PC-3 (cell line): ENCODE data around the gene IL34. TPM values are rescaled to one million over a fixed set of nuclear protein-coding genes. Genes with fewer than 3 reads are reported as not detected.
"Not testable (repeated sequence)": the region's sequence is repeated elsewhere in the genome, so short reads cannot be mapped to it uniquely, and the experiment has no call there.

Experiments
- ATAC-seq: fragments of 200-7000 bp; cut with Tn5 transposase; 2 replicates; pipeline ENCODE4 v1.9.1; 2020; ENCODE audit warnings: mild to moderate bottlenecking, moderate library complexity
- BruUV-seq: library from RNA; stranded (reverse); fragments of 400-500 nt; replicated peaks from 2 replicates; lab custom pipeline; 2021; lab: Mats Ljungman, UMichigan
- CTCF ChIA-PET: fragments of 300-600 bp; sonication (Branson Sonifier 250); formaldehyde crosslinking; loops from one replicate; lab custom pipeline; 2022; ENCODE audit warnings: antibody characterized with exemption; lab: Charles Lee
- POLR2A ChIA-PET: fragments of 300-600 bp; sonication (Branson Sonifier 250); formaldehyde crosslinking; loops from one replicate; lab custom pipeline; 2022; ENCODE audit warnings: antibody characterized with exemption; ENCODE audit not compliant: unreplicated experiment; lab: Charles Lee
- DNase-seq: peaks from one replicate; pipeline ENCODE4 v3.0.0-alpha.2; 2015
- H2AFZ ChIP-seq: fragments of 300-600 bp; sonication (generic); 2 replicates; pipeline ENCODE4 v1.6.0; 2016; ENCODE audit warnings: antibody characterized with exemption, low read length
- H3F3A ChIP-seq: fragments of 300-600 bp; sonication (generic); one replicate; pipeline ENCODE4 v1.6.0; 2017; ENCODE audit warnings: antibody characterized with exemption, low read length, control low read depth, mild to moderate bottlenecking; ENCODE audit not compliant: unreplicated experiment
- H3K27ac ChIP-seq: fragments of 300-600 bp; sonication (generic); 2 replicates; pipeline ENCODE4 v1.5.1; 2016; ENCODE audit warnings: mild to moderate bottlenecking, low read length
- H3K27me3 ChIP-seq: fragments of 300-600 bp; sonication (generic); 2 replicates; pipeline ENCODE4 v1.6.1; 2016; ENCODE audit warnings: low read length, mixed read lengths
- H3K36me3 ChIP-seq: fragments of 300-600 bp; sonication (generic); 2 replicates; pipeline ENCODE4 v1.6.1; 2016; ENCODE audit warnings: low read depth, mixed run types, low read length, mixed read lengths
- H3K4me1 ChIP-seq: fragments of 300-600 bp; sonication (generic); 2 replicates; pipeline ENCODE4 v1.5.1; 2016; ENCODE audit warnings: low read length; ENCODE audit not compliant: insufficient read depth
- H3K4me2 ChIP-seq: fragments of 300-600 bp; sonication (generic); 2 replicates; pipeline ENCODE4 v1.6.0; 2016; ENCODE audit warnings: low read length
- H3K4me3 ChIP-seq: fragments of 300-600 bp; sonication (generic); 2 replicates; pipeline ENCODE4 v1.5.1; 2016; ENCODE audit warnings: mild to moderate bottlenecking, low read length, mixed read lengths
- H3K79me2 ChIP-seq: fragments of 300-600 bp; sonication (generic); 2 replicates; pipeline ENCODE4 v1.6.1; 2017; ENCODE audit warnings: low read length, mixed read lengths
- H3K9ac ChIP-seq: fragments of 300-600 bp; sonication (generic); 2 replicates; pipeline ENCODE4 v1.6.0; 2016; ENCODE audit warnings: mild to moderate bottlenecking, low read length
- H3K9me2 ChIP-seq: fragments of 300-600 bp; sonication (generic); replicated peaks from 2 replicates; pipeline ENCODE4 v1.6.1; 2016; ENCODE audit warnings: mixed run types, low read length, mixed read lengths
- H3K9me3 ChIP-seq: fragments of 300-600 bp; sonication (generic); 2 replicates; pipeline ENCODE4 v1.6.1; 2016; ENCODE audit warnings: low read length, mixed read lengths
- H4K20me1 ChIP-seq: fragments of 300-600 bp; sonication (generic); 2 replicates; pipeline ENCODE4 v1.6.1; 2016; ENCODE audit warnings: low read length, mixed read lengths
- EZH2 ChIP-seq: fragments of 300-600 bp; sonication (generic); IDR thresholded peaks from one replicate; pipeline ENCODE4 v1.6.1; 2017; ENCODE audit warnings: antibody characterized with exemption, mild to moderate bottlenecking, low read length; ENCODE audit not compliant: unreplicated experiment
- EZH2phosphoT487 ChIP-seq: fragments of 300-600 bp; sonication (generic); IDR thresholded peaks from 2 replicates; pipeline ENCODE4 v1.6.1; 2018; ENCODE audit warnings: mild to moderate bottlenecking, antibody characterized with exemption, low read length, borderline replicate concordance
- intact Hi-C: fragments of 100-400 bp; cut with micrococcal nuclease; formaldehyde crosslinking; loops from 2 replicates; pipeline ENCODE4 v1.9.0; 2023
- total RNA-seq: library from RNA; depleted of rRNA; stranded (reverse); fragments of >200 nt; gene quantifications from 2 replicates; pipeline ENCODE4 v1.2.3, GENCODE V29; 2014
- TF ChIP-seq, protein P1 (sequence below): fragments of 300-600 bp; sonication (generic); conservative IDR thresholded peaks from 2 replicates; pipeline ENCODE4 v1.5.1; 2017; ENCODE audit warnings: antibody characterized with exemption, low read depth, mild to moderate bottlenecking, low read length

IL34 gene
- total RNA-seq, 1 experiment from 2014 or later = not detected

DNA sequence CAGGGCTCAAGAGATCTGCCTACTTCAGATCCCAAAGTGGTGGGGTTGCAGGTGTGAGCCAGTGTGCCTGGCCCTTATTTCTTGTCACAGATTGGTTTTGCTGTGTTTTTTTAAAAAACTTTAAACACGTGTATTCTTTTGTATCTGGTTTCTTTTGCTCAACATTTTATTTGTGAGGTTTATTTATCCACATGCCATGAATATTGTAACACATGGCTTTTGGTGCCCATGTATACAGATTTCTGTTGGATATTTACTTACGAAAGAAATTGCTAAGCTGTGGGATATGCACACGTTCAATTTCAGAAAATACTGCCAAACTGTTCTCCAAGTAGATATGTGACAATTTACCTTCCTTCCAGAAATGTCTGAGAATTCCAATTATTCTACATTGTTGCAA is 18.7 kb upstream of the IL34 start:
- intact Hi-C loops = no loop called here
- ChIA-PET CTCF (no interaction called here), POLR2A (no interaction called here)
- ATAC-seq = no peak
- Histone ChIP-seq H4K20me1 (no peaks in the 10 kb centered on the region), H3K4me3 (no peak overlapping the region), H3K27ac (no peak overlapping the region), H3K9me3 (no peaks in the 10 kb centered on the region), H3K79me2 (no peaks in the 10 kb centered on the region), H3F3A (no peaks in the 10 kb centered on the region), H3K36me3 (no peaks in the 10 kb centered on the region), H3K4me1 (no peaks in the 10 kb centered on the region), H3K27me3 (no peaks in the 10 kb centered on the region), H3K9me2 (no peaks in the 10 kb centered on the region), H3K4me2 (no peak overlapping the region), H3K9ac (no peak overlapping the region), H2AFZ (no peak overlapping the region)
- DNase-seq = no peak
- no TSS peak for BruUV-seq
- TF ChIP-seq EZH2phosphoT487 (no peak), EZH2 (no peak)
- TF ChIP-seq, protein P1, sequence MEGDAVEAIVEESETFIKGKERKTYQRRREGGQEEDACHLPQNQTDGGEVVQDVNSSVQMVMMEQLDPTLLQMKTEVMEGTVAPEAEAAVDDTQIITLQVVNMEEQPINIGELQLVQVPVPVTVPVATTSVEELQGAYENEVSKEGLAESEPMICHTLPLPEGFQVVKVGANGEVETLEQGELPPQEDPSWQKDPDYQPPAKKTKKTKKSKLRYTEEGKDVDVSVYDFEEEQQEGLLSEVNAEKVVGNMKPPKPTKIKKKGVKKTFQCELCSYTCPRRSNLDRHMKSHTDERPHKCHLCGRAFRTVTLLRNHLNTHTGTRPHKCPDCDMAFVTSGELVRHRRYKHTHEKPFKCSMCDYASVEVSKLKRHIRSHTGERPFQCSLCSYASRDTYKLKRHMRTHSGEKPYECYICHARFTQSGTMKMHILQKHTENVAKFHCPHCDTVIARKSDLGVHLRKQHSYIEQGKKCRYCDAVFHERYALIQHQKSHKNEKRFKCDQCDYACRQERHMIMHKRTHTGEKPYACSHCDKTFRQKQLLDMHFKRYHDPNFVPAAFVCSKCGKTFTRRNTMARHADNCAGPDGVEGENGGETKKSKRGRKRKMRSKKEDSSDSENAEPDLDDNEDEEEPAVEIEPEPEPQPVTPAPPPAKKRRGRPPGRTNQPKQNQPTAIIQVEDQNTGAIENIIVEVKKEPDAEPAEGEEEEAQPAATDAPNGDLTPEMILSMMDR = no peak

DNA sequence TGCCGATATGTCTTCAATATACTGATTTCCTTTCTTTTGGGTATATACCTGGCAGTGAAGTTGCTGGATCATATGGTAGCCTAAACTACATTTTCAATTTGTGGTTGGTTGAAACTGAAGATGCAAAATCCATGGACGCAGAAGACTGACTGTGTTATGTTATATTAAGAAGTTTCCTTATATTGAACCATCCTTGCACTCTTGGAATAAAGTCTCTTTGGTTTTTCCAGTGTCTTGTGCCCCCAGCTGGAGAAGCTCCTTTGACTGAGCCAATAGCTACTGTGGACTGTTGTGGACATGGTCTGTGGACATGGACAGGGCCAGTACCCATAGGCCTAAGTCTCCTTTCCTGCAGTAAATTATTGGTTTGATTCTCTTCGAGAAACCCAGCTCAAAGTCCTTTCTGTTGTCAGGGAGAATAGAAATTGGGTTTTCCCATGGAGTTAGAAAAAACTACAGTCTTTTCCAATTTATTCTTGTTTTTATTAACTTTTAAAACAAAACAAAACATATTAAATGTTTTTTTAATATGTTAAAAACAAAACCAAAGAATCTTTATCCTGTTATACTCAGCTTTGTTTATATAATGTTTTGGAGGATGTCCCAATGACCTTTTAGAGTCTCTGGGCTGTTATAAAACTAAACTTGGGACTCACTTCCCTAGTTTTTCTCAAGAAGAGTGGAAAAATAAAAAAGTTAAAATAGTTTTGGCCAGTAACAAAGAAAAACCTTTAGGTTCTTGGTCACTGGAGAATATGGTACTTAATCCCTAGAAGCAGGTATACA is 15.2 kb upstream of the IL34 start:
- Histone ChIP-seq H3K9ac (no peak overlapping the region), H3K36me3 (no peaks in the 10 kb centered on the region), H3K79me2 (no peaks in the 10 kb centered on the region), H3K9me3 (no peaks in the 10 kb centered on the region), H3K4me1 (peaks cover 8% of the 10 kb centered on the region), H3K27me3 (no peaks in the 10 kb centered on the region), H3K9me2 (no peaks in the 10 kb centered on the region), H3K4me3 (no peak overlapping the region), H2AFZ (no peak overlapping the region), H4K20me1 (no peaks in the 10 kb centered on the region), H3K27ac (no peak overlapping the region), H3F3A (no peaks in the 10 kb centered on the region), H3K4me2 (no peak overlapping the region)
- CTCF ChIA-PET = interaction anchor here (0.5 kb wide), 1 partner anchor 10 kb away, joined by 3 read pairs; no protein-coding TSS in a partner anchor
- intact Hi-C loops = no loop called here
- POLR2A ChIA-PET = interaction anchor here (0.6 kb wide), 1 partner anchor 250 kb away, joined by 3 read pairs; no protein-coding TSS in a partner anchor
- TF ChIP-seq EZH2 (no peak), EZH2phosphoT487 (no peak)
- TF ChIP-seq, protein P1 = no peak
- DNase-seq (no peak), ATAC-seq (no peak)
- no TSS peak for BruUV-seq

- Histone ChIP-seq H3K27me3 (no peaks in the 10 kb centered on the region), H3K4me2 (no peak overlapping the region), H3K9me3 (no peaks in the 10 kb centered on the region), H4K20me1 (no peaks in the 10 kb centered on the region), H3F3A (no peaks in the 10 kb centered on the region), H3K36me3 (no peaks in the 10 kb centered on the region), H3K9me2 (no peaks in the 10 kb centered on the region), H3K4me1 (peaks cover 8% of the 10 kb centered on the region), H2AFZ (no peak overlapping the region), H3K27ac (no peak overlapping the region), H3K79me2 (no peaks in the 10 kb centered on the region), H3K4me3 (no peak overlapping the region), H3K9ac (no peak overlapping the region)
- POLR2A ChIA-PET = no interaction called here
- CTCF ChIA-PET = no interaction called here
- DNase-seq (no peak), ATAC-seq (no peak)
- BruUV-seq = no TSS peak
- intact Hi-C loops = no loop called here
- TF ChIP-seq EZH2 = no peak
- TF ChIP-seq EZH2phosphoT487 = no peak
- TF ChIP-seq, protein P1 = no peak
Observed at GRCh38 chr16:70632273-70632672, 14.1 kb upstream of the IL34 start.

- H3K4me1 ChIP-seq, H3K4me2 ChIP-seq, DNase-seq, H3K9me3 ChIP-seq, CTCF ChIA-PET, H3K79me2 ChIP-seq, H3K27ac ChIP-seq, POLR2A ChIA-PET, BruUV-seq, H2AFZ ChIP-seq, H3K9me2 ChIP-seq, H3K27me3 ChIP-seq, H3K4me3 ChIP-seq, H3F3A ChIP-seq, H3K9ac ChIP-seq, H3K36me3 ChIP-seq, H4K20me1 ChIP-seq, ATAC-seq: not testable (repeated sequence)
- intact Hi-C loops = loop anchor here (2.0 kb wide), 1 partner anchor 19 kb away; no protein-coding TSS in a partner anchor
Observed at GRCh38 chr16:70633617-70634016, 12.7 kb upstream of the IL34 start.
